ENCODE measurements around the gene TRAK1.

Gene TRAK1

GRCh38 chr3:42157540-42158538 is 66.7 kb downstream of the TRAK1 start:
- DNase-seq (ENCODE audit: low read depth in 3 of 3) = no peak

GRCh38 chr3:42159147-42159546 is 68.0 kb downstream of the TRAK1 start:
- no peak for DNase-seq (ENCODE audit: low read depth in 3 of 3)

- DNase-seq (ENCODE audit: low read depth in 3 of 3) = no peak
These were observed 68.7 kb downstream of the TRAK1 start for GRCh38 chr3:42159706-42160472.

- no peak for DNase-seq (ENCODE audit: low read depth in 3 of 3)
These were observed 70.1 kb downstream of the TRAK1 start for GRCh38 chr3:42161050-42161935.

- DNase-seq (ENCODE audit: low read depth in 3 of 3) = no peak
These were observed 71.3 kb downstream of the TRAK1 start for GRCh38 chr3:42162462-42162861.

GRCh38 chr3:42163622-42164244 is 72.6 kb downstream of the TRAK1 start:
- no peak for DNase-seq (ENCODE audit: low read depth in 3 of 3)

GRCh38 chr3:42164656-42165055 is 73.5 kb downstream of the TRAK1 start:
- DNase-seq (ENCODE audit: low read depth in 3 of 3) = no peak

GRCh38 chr3:42165211-42165610 is 74.1 kb downstream of the TRAK1 start:
- DNase-seq (ENCODE audit: low read depth in 3 of 3) = no peak

- no peak for DNase-seq (ENCODE audit: low read depth in 3 of 3)
These were observed 75.1 kb downstream of the TRAK1 start for GRCh38 chr3:42166214-42166613.

GRCh38 chr3:42166662-42167300 is 75.6 kb downstream of the TRAK1 start:
- no peak for DNase-seq (ENCODE audit: low read depth in 3 of 3)

- DNase-seq (ENCODE audit: low read depth in 3 of 3) = no peak
These were observed 78.5 kb downstream of the TRAK1 start for GRCh38 chr3:42169579-42170120.

- DNase-seq (ENCODE audit: low read depth in 3 of 3) = no peak
These were observed 81.0 kb downstream of the TRAK1 start for GRCh38 chr3:42172047-42172654.

GRCh38 chr3:42173307-42173706 is 82.2 kb downstream of the TRAK1 start:
- DNase-seq (ENCODE audit: low read depth in 3 of 3) = no peak

- DNase-seq (ENCODE audit: low read depth in 3 of 3) = no peak
These were observed 83.7 kb downstream of the TRAK1 start for GRCh38 chr3:42174679-42175385.

- no peak for DNase-seq (ENCODE audit: low read depth in 3 of 3)
These were observed 84.5 kb downstream of the TRAK1 start for GRCh38 chr3:42175386-42176240.

- no peak for DNase-seq (ENCODE audit: low read depth in 3 of 3)
These were observed 85.3 kb downstream of the TRAK1 start for GRCh38 chr3:42176242-42177034.

- DNase-seq (ENCODE audit: low read depth in 3 of 3) = no peak
These were observed 86.1 kb downstream of the TRAK1 start for GRCh38 chr3:42177068-42177800.

All from stimulated activated CD4-positive, alpha-beta T cell treated with anti-CD3 and anti-CD28 coated beads, TNF-alpha, amount 100 ng/mL, for 4 hours (primary cell).